GM18520 (cell line): ENCODE results near the gene SNTB2.
"Not testable (repeated sequence)": the region's sequence is repeated elsewhere in the genome, so short reads cannot be mapped to it uniquely, and the experiment has no call there.

Source experiments
- ATAC-seq: cut with Tn5 transposase; IDR thresholded peaks from one replicate; pipeline ENCODE4 v1.9.1; 2021; ENCODE audit not compliant: unreplicated experiment

Gene SNTB2

GRCh38 chr16:69186642-69187445 is at the start of gene SNTB2:
SNTB2 (plus strand) TSS chr16:69187164; CDS start chr16:69187167, 3 bp downstream.
- peak; percentile 77 for ATAC-seq

GRCh38 chr16:69138608-69139007 is 48.4 kb upstream of the SNTB2 start:
- ATAC-seq: no peak

GRCh38 chr16:69139464-69139863 is 47.5 kb upstream of the SNTB2 start:
- not testable (repeated sequence) for ATAC-seq

GRCh38 chr16:69141014-69141413 is 46.0 kb upstream of the SNTB2 start:
- no peak for ATAC-seq

GRCh38 chr16:69141936-69142335 is 45.0 kb upstream of the SNTB2 start:
- ATAC-seq: no peak

GRCh38 chr16:69143116-69143515 is 43.8 kb upstream of the SNTB2 start:
- no peak for ATAC-seq

GRCh38 chr16:69145658-69146057 is 41.3 kb upstream of the SNTB2 start:
- no peak for ATAC-seq

GRCh38 chr16:69149621-69150020 is 37.3 kb upstream of the SNTB2 start:
- ATAC-seq: not testable (repeated sequence)

GRCh38 chr16:69150146-69150865 is 36.7 kb upstream of the SNTB2 start:
- no peak for ATAC-seq

GRCh38 chr16:69157196-69157595 is 29.8 kb upstream of the SNTB2 start:
- no peak for ATAC-seq

GRCh38 chr16:69160192-69160591 is 26.8 kb upstream of the SNTB2 start:
- ATAC-seq: no peak

GRCh38 chr16:69165584-69165983 is 21.4 kb upstream of the SNTB2 start:
- no peak for ATAC-seq

GRCh38 chr16:69166221-69166833 is 20.6 kb upstream of the SNTB2 start:
- ATAC-seq: no peak

GRCh38 chr16:69166946-69167930 is 19.7 kb upstream of the SNTB2 start:
- no peak for ATAC-seq

GRCh38 chr16:69169051-69169450 is 17.9 kb upstream of the SNTB2 start:
- no peak for ATAC-seq

- ATAC-seq: no peak
Measured at GRCh38 chr16:69169607-69170352, 17.2 kb upstream of the SNTB2 start.

GRCh38 chr16:69171325-69172084 is 15.5 kb upstream of the SNTB2 start:
- no peak for ATAC-seq

GRCh38 chr16:69176033-69176800 is 10.7 kb upstream of the SNTB2 start:
- ATAC-seq: no peak
